GM19452 (cell line): Measurements from ENCODE around the gene KLHL17.
"Not testable (repeated sequence)": the region's sequence is repeated elsewhere in the genome, so short reads cannot be mapped to it uniquely, and the experiment has no call there.

ENCODE experiments used
- ATAC-seq: cut with Tn5 transposase; IDR thresholded peaks from one replicate; pipeline ENCODE4 v1.9.1; 2021; ENCODE audit not compliant: unreplicated experiment

Gene KLHL17

GRCh38 chr1:997713-997992 lies 37.3 kb downstream of the KLHL17 start:
- ATAC-seq = no peak

DNA sequence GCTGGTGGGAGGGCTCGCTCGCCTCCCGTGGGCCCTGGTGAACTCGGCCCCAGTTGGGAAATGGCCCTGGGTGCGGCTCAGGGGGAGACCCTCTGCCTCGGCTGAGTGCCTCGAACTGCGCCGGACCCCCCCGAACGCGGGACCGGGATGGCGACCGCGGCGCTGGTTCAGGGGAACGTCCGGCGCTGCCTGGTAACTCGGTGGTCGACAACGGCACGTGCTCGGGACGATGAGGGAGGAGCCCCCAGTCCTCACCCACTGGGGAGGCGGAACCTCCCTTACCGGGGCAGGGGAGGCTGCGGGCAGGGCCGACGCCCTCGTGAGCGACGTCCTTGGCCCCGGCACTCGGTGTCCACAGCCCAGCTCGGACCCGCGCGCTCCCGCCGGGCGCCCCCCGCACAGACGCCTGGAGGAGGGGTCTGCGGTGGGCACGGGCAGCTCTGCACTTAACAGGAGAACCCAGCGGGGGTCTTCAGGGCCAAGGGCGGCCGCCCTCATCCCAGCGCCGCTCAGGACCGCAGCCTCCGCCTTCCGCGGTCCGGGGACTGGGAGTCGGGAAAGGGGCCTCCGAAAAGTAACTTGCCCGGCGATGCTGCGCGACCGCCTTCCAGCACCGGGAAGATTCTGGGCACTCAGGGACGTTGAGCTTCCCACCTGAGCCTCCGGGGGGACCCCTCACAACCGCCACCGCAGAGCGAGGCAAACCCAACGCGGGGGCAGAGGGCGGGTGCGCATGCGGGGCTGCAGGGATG lies 37.8 kb downstream of the KLHL17 start:
- no peak for ATAC-seq

DNA sequence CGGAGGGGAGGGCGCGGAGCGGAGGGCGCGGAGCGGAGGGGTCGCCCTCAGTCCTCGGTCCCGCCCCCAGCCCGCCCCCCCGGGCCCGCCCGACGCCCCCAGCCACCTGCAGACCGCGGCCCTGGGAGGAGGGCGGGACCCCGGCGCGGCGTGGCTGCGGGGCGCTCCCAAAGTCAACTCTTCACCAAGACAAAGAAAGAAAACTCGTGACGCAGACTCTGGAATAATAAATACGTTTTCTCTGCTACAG lies 38.3 kb downstream of the KLHL17 start:
- ATAC-seq = no peak

GRCh38 chr1:998995-999724 lies 38.8 kb downstream of the KLHL17 start:
- ATAC-seq = no peak

GRCh38 chr1:999725-1000356 lies 39.5 kb downstream of the KLHL17 start, which contains the start of gene HES4:
Gene HES4, minus strand, starts transcription at chr1:1000097. Its CDS starts 124 bp downstream, at chr1:999973.
- no peak for ATAC-seq

GRCh38 chr1:1000357-1001056 lies 40.1 kb downstream of the KLHL17 start:
- ATAC-seq = no peak

GRCh38 chr1:1001057-1001783 lies 40.8 kb downstream of the KLHL17 start:
- no peak for ATAC-seq

DNA sequence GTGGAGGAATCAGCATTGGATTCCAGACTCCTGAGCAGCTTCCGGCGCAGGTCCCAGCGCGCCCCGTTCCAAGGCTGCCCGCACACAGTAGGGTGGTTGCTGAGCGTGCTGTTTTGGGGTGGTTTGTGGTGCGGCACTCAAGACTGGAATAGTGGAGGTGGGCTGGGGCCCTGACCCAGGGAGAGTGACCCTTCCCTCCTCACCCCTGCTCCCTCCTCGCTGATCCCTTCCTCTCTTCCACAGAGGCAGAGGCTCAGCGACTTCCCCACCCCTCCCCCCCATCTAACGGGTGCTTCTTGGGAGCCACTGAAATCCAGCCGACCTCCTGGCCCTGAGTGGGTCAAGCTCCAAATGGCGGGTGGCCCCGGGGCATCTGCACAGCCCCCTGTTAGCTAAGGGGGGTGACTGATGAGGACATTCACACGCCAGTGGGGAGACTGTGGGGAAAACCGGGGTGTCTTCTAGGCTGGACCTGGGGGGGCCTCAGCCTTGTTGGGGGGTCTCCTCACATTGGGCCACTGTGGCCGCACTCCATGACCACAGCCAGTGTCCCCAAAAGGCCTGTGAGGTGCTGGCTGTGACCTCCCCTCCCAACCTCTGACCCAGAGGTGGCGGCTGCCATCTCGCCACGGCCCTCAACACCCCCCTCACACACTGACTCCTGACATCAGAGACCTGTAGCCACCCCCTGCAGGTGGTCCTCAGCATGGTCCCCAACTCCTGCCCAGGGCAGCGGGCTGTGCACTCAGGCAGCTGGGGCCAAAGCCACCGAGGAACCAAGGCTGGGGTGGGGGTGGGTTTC lies 43.4 kb downstream of the KLHL17 start:
- no peak for ATAC-seq

GRCh38 chr1:1004420-1004779 lies 44.0 kb downstream of the KLHL17 start:
- ATAC-seq = no peak

DNA sequence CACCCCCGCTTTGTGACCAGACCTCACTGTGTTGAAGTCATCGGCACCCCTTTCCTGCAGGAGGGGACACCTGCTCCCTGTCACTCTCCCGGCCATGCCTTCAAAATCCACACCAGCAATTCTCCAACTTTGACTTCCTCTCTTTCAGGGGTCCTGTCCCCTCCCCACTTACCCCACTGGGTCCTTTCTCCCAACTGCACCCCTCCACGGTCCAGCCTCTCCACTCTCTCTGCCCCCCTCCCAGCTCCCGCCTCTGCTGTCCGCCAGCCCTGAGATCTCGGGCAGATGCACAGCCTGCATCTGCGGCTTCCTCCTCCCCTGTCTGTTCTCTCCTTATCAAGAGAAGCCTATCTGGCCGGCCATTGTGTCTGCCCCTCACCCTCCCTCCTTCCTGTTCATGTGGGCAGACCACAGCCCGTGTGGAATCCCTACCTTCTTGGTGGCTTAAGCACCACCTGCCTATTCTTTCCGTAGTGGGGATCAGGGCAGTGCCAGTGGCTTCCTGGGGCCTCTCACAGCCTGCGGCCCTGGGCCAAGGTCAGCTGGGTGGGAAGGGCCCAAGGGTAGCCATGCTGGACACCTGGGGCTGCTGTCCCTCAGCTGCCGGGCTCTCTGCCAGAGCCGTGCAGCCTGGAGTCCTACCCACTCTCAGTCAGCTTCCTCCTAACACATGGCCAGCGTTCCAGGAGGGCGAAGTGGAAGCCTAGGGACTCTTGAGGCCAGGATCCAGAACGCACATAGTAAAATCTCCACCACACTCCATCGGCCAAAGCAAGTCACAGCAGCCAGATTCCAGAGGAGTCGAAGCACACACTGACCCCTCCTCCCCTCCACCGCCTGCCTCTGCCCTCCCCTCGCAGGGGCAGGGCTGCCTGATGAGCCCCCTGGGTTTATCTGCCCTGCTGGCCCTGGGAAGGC lies 44.7 kb downstream of the KLHL17 start:
- ATAC-seq = no peak

DNA sequence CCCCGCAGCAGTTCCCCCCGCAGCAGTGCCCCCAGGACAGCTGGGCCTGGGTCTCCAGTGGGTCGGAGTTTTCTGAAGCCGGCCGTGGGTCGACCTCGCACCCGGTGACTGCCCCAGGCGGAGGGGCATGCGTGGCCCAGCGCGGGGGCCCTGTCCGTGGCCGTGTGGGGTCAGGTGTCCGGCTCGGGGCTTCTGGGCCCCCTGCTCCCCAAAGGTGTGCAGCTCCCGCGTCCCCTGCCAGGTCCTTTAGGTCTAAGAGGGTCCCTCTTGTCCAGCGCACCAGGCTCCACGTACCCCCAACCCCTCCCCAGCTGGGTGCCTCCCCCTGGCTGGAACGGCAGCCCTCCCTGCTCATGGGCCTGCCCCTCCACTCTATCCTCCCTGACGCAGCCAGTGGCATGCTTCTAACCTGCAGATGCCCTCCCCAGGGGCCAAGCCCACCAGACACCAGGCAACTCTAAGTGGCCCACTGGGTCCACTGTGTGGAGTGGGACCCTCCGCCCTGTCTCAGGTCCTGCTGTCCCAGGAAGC lies 45.5 kb downstream of the KLHL17 start:
- no peak for ATAC-seq

GRCh38 chr1:1006305-1007159 lies 46.1 kb downstream of the KLHL17 start:
- ATAC-seq = no peak

DNA sequence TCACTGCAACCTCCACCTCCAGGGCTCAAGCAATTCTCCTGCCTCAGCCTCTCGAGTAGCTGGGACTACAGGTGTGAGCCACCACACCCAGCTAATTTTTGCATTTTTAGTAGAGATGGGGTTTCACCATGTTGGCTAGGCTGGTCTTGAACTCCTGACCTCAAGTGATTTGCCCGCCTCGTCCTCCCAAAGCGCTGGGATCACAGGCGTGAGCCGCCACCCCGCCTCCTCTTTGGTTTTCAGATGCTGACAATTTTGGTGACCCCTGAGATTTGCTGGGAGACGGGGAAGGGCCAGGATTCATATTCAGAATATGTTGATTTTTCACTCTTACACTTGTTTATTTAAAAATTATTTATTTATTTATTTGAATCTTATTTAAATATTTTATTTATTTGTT lies 49.7 kb downstream of the KLHL17 start:
- not testable (repeated sequence) for ATAC-seq

DNA sequence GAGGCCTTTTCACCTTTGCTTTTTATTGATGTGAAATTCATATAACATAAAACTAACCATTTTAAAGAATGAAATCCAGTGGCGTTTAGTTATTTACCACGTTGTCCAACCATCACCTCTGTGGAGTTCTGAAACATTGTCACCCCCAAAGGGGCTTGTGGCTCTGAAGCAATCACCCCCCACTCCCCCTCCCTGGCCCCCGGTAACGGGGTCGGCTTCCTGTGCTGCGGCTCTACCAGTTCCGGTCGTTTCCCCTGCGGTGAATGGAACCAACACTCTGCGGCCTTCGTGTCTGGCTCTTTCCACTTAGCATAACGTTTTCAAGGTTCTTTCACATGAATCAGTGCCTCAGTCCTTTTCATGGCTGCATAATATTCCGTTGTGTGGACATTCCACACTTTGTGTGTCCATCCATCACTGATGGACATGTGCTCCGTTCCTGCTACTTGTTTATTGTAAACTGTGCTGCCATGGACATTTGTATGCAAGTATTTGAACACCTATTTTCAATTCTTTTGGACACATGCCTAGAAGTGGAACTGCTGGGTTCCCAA lies 51.1 kb downstream of the KLHL17 start:
- no peak for ATAC-seq

GRCh38 chr1:1012736-1013104 lies 52.3 kb downstream of the KLHL17 start:
- ATAC-seq = not testable (repeated sequence)

DNA sequence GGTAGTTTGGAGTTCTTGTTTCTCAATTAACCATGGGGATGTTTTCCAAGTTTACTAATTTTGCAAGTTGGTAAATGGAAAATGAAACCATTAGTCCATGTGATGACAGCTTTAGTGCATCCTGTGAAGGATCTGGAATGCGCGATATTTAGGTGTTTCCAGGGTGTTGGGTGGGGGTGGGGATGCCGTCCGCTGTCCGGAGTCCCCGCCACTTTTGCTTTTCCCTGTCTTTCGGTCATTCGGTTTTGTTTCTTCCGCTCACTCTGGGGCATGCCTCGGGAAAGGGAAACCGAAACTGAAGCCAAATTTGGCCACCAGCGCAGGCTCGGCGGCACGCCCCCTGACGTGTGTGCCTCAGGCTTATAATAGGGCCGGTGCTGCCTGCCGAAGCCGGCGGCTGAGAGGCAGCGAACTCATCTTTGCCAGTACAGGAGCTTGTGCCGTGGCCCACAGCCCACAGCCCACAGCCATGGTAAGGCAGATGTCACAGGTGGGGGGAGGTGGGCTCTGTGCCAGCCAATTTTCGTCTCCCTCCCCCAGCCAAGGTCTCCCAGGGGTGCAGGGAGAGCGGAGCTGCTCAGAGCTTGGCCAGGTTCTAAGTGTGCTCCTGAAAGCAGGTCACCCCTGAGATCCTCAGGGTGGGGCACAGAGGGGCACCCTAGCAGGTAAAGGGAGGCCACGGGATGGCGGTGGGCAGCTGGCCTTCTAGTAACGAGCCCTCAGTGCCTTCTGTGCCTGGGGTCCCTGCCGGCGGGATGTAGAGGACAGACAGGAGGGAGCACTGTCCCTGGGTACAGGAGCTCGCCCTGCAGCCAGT lies 52.9 kb downstream of the KLHL17 start, which contains the start of gene ISG15:
TSS of gene ISG15 (plus strand) at position 393 of the 817 bp plus-strand sequence. CDS start at position 470, 77 bp downstream.
- ATAC-seq = peak; percentile 80
